ENCODE results near the gene UNC5A.

Gene UNC5A

DNA sequence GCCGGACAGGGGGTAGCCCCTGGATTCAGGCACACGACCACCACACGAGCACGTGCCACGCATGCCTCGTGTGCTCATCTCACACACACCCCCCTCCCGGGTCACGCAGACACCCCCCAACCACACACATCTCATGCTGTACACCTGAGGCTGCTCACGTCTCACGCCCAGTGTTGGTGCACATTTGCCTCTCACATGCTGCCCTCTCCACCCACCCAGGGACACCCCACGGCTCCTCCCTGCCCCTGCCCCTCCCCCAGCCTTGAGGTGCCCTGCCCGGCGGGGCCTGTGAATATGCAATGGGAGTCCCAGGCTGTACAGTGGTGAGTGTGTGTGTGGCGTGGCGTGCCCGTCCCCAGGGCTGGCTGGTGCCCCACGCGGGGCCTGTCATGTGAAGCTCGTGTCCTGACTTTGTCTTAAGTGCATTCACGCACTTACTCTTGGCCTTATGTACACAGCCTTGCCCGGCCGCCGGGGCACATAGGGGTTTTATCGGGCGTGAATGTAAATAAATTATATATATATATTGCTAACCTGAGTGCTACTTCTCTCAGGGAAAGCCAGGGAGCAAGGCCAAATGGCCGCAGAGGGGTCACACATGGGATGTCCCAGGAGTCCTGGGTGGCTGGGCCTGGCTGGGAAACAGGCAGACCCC is 70.1 kb downstream of the UNC5A start:
- TF ChIP-seq CTCF (conservative IDR thresholded peaks at IDR 0.05), result no peak

GRCh38 chr5:176881021-176881749 is 70.8 kb downstream of the UNC5A start:
- TF ChIP-seq CTCF (conservative IDR thresholded peaks at IDR 0.05), result no peak
- H3K27ac ChIP-seq, result no peak overlapping the region

More for the DNA sequence above, 70.1 kb downstream of the UNC5A start:
- H3K27ac ChIP-seq, result no peak overlapping the region

- TF ChIP-seq CTCF (conservative IDR thresholded peaks at IDR 0.05), result no peak
These were observed 71.6 kb downstream of the UNC5A start for GRCh38 chr5:176881816-176882566.

GRCh38 chr5:176882567-176882903 is 72.2 kb downstream of the UNC5A start:
- no peak overlapping the region for H3K27ac ChIP-seq
- TF ChIP-seq CTCF (conservative IDR thresholded peaks at IDR 0.05), result no peak

More at GRCh38 chr5:176881816-176882566, 71.6 kb downstream of the UNC5A start:
- H3K27ac ChIP-seq, result no peak overlapping the region

- H3K27ac ChIP-seq, result no peak overlapping the region
- TF ChIP-seq CTCF (conservative IDR thresholded peaks at IDR 0.05), result no peak
These were observed 73.6 kb downstream of the UNC5A start for GRCh38 chr5:176883700-176884570.

- no peak overlapping the region for H3K27ac ChIP-seq
- no peak for TF ChIP-seq CTCF (conservative IDR thresholded peaks at IDR 0.05)
These were observed 74.2 kb downstream of the UNC5A start for GRCh38 chr5:176884571-176884890.

Data from VCaP (cell line).